Mucosa of descending colon (tissue), 3 donors: ENCODE results near the gene ATRN. TPM values are rescaled to one million over a fixed set of nuclear protein-coding genes. Genes with fewer than 3 reads are reported as not detected.

ENCODE experiments used
- ATAC-seq: fragments of 200-7000 bp; cut with Tn5 transposase; one replicate; pipeline ENCODE4 v1.9.1; 2020; ENCODE audit warnings: mild to moderate bottlenecking, moderate library complexity
- DNase-seq, 3 donors: peaks; one replicate each; pipeline ENCODE4 v3.0.0-alpha.2; 2020
- H3K36me3 ChIP-seq: fragments of 200-600 bp; one replicate; pipeline ENCODE4 v1.8.0; 2021; ENCODE audit warnings: low read depth, mild to moderate bottlenecking
- H3K4me1 ChIP-seq: fragments of 200-600 bp; one replicate; pipeline ENCODE4 v1.8.0; 2021; ENCODE audit warnings: low read depth, mild to moderate bottlenecking
- H3K4me3 ChIP-seq: fragments of 200-600 bp; one replicate; pipeline ENCODE4 v1.8.0; 2021; ENCODE audit warnings: mild to moderate bottlenecking
- H3K9me3 ChIP-seq: fragments of 200-600 bp; one replicate; pipeline ENCODE4 v1.8.0; 2021; ENCODE audit warnings: mild to moderate bottlenecking
- CTCF ChIP-seq: fragments of 200-600 bp; IDR thresholded peaks from one replicate; pipeline ENCODE4 v1.8.0; 2022; ENCODE audit warnings: antibody characterized with exemption, mild to moderate bottlenecking
- intact Hi-C, 2 donors: fragments of 100-400 bp; cut with DNase I in 1 of 2; cut with micrococcal nuclease in 1 of 2; formaldehyde crosslinking; loops; one replicate each; pipeline versions ENCODE4 v1.11.0 to v1.11.1; 2022; cut with DNase I, micrococcal nuclease
- total RNA-seq, 3 donors: library from RNA; stranded (reverse); fragmentation: NEBNext Ultra II Directional in 2 of 3; extraction: Animal tissue kit (Norgen Biotek cat#: 25700) in 2 of 3; gene quantifications; one replicate each; pipeline versions ENCODE4 v1.2.1 to v1.2.4, GENCODE V29; 2021 to 2023
- donor health status: DM: no; HTN: no; CAD: no; lungs with moderate emphysema.
- donor health status: DM: no; HTN: no; CAD: no.
- donor health status: DM: no; HTN: yes; CAD: no.

ATRN gene
- total RNA-seq, 3 donors from 2014 or later: 22.1 to 28.2 (median 23.7) TPM

GRCh38 chr20:3483309-3483708 lies 12.5 kb downstream of the ATRN start:
- Histone ChIP-seq H3K9me3 (peaks cover 6% of the 10 kb centered on the region), H3K4me3 (no peak overlapping the region), H3K4me1 (no peaks in the 10 kb centered on the region), H3K36me3 (no peaks in the 10 kb centered on the region)
- ATAC-seq (no peak), DNase-seq (no peak)
- no peak for TF ChIP-seq CTCF
- intact Hi-C loops: no loop called here

GRCh38 chr20:3483784-3484183 lies 13.0 kb downstream of the ATRN start:
- intact Hi-C loops: no loop called here
- Histone ChIP-seq H3K4me3 (no peak overlapping the region), H3K9me3 (peaks cover 6% of the 10 kb centered on the region), H3K4me1 (no peaks in the 10 kb centered on the region), H3K36me3 (no peaks in the 10 kb centered on the region)
- ATAC-seq (no peak), DNase-seq (no peak)
- TF ChIP-seq CTCF: no peak

GRCh38 chr20:3485913-3486312 lies 15.1 kb downstream of the ATRN start:
- no peaks in the 10 kb centered on the region for H3K36me3 ChIP-seq
- ATAC-seq: no peak

GRCh38 chr20:3486850-3487249 lies 16.0 kb downstream of the ATRN start:
- no peak for ATAC-seq
- H3K9me3 ChIP-seq: peaks cover 6% of the 10 kb centered on the region
- no peak overlapping the region for H3K4me3 ChIP-seq
- DNase-seq: no peak
- no peaks in the 10 kb centered on the region for H3K36me3 ChIP-seq
- H3K4me1 ChIP-seq: no peaks in the 10 kb centered on the region
- intact Hi-C loops: no loop called here
- no peak for TF ChIP-seq CTCF

More at GRCh38 chr20:3485913-3486312, 15.1 kb downstream of the ATRN start:
- intact Hi-C loops: no loop called here
- no peak for DNase-seq
- Histone ChIP-seq H3K9me3 (peaks cover 6% of the 10 kb centered on the region), H3K4me3 (no peak overlapping the region), H3K4me1 (no peaks in the 10 kb centered on the region)
- TF ChIP-seq CTCF: no peak

GRCh38 chr20:3492669-3493068 lies 21.9 kb downstream of the ATRN start:
- H3K4me1 ChIP-seq: no peaks in the 10 kb centered on the region
- no peak overlapping the region for H3K4me3 ChIP-seq
- ATAC-seq (no peak), DNase-seq (no peak)
- intact Hi-C loops: no loop called here
- H3K36me3 ChIP-seq: no peaks in the 10 kb centered on the region
- H3K9me3 ChIP-seq: no peaks in the 10 kb centered on the region
- no peak for TF ChIP-seq CTCF

GRCh38 chr20:3494218-3494617 lies 23.4 kb downstream of the ATRN start:
- TF ChIP-seq CTCF: no peak
- ATAC-seq: no peak
- Histone ChIP-seq H3K9me3 (no peaks in the 10 kb centered on the region), H3K4me3 (no peak overlapping the region), H3K36me3 (no peaks in the 10 kb centered on the region), H3K4me1 (no peaks in the 10 kb centered on the region)
- DNase-seq: no peak
- intact Hi-C loops: no loop called here
